ENCODE measurements around the gene MED29.

MED29 gene

GRCh38 chr19:39390751-39391437, at the start of gene MED29, which contains the start of gene PAF1:
Gene MED29, plus strand, starts transcription at chr19:39391378. Its CDS starts 45 bp downstream, at chr19:39391423.
Gene PAF1, minus strand, starts transcription at chr19:39391106. Its CDS starts 242 bp downstream, at chr19:39390864.
- peak; percentile 83 to 92 for DNase-seq (ENCODE audit: low read depth in 2 of 2, low spot score in 1 of 2)

- peak; percentile 95 to 99 for DNase-seq (ENCODE audit: low read depth in 2 of 2, low spot score in 1 of 2)
Measured at GRCh38 chr19:39341719-39342604, 49.2 kb upstream of the MED29 start, which contains the start of gene SAMD4B. Gene SAMD4B, plus strand, starts transcription at chr19:39342421. Its CDS starts 14,473 bp downstream, at chr19:39356894.

- no peak for DNase-seq (ENCODE audit: low read depth in 2 of 2, low spot score in 1 of 2)
Measured at GRCh38 chr19:39342647-39343305, 48.4 kb upstream of the MED29 start.

- no peak for DNase-seq (ENCODE audit: low read depth in 2 of 2, low spot score in 1 of 2)
Measured at GRCh38 chr19:39345956-39346355, 45.2 kb upstream of the MED29 start.

- DNase-seq (ENCODE audit: low read depth in 2 of 2, low spot score in 1 of 2): no peak
Measured at GRCh38 chr19:39347332-39348164, 43.6 kb upstream of the MED29 start.

- no peak for DNase-seq (ENCODE audit: low read depth in 2 of 2, low spot score in 1 of 2)
Measured at GRCh38 chr19:39349326-39349725, 41.9 kb upstream of the MED29 start.

- DNase-seq (ENCODE audit: low read depth in 2 of 2, low spot score in 1 of 2): no peak
Measured at GRCh38 chr19:39350156-39350555, 41.0 kb upstream of the MED29 start.

GRCh38 chr19:39351537-39352064, 39.6 kb upstream of the MED29 start:
- no peak for DNase-seq (ENCODE audit: low read depth in 2 of 2, low spot score in 1 of 2)

- no peak for DNase-seq (ENCODE audit: low read depth in 2 of 2, low spot score in 1 of 2)
Measured at GRCh38 chr19:39352381-39353255, 38.6 kb upstream of the MED29 start.

- no peak for DNase-seq (ENCODE audit: low read depth in 2 of 2, low spot score in 1 of 2)
Measured at GRCh38 chr19:39355253-39355652, 35.9 kb upstream of the MED29 start.

- no peak for DNase-seq (ENCODE audit: low read depth in 2 of 2, low spot score in 1 of 2)
Measured at GRCh38 chr19:39356073-39356472, 35.1 kb upstream of the MED29 start.

- no peak for DNase-seq (ENCODE audit: low read depth in 2 of 2, low spot score in 1 of 2)
Measured at GRCh38 chr19:39356647-39357046, 34.5 kb upstream of the MED29 start.

GRCh38 chr19:39359026-39359425, 32.2 kb upstream of the MED29 start:
- no peak for DNase-seq (ENCODE audit: low read depth in 2 of 2, low spot score in 1 of 2)

- no peak for DNase-seq (ENCODE audit: low read depth in 2 of 2, low spot score in 1 of 2)
Measured at GRCh38 chr19:39360599-39360998, 30.6 kb upstream of the MED29 start.

- DNase-seq (ENCODE audit: low read depth in 2 of 2, low spot score in 1 of 2): no peak
Measured at GRCh38 chr19:39362682-39363657, 28.2 kb upstream of the MED29 start.

- no peak for DNase-seq (ENCODE audit: low read depth in 2 of 2, low spot score in 1 of 2)
Measured at GRCh38 chr19:39363901-39364457, 27.2 kb upstream of the MED29 start.

GRCh38 chr19:39365531-39365930, 25.6 kb upstream of the MED29 start:
- no peak for DNase-seq (ENCODE audit: low read depth in 2 of 2, low spot score in 1 of 2)

- no peak for DNase-seq (ENCODE audit: low read depth in 2 of 2, low spot score in 1 of 2)
Measured at GRCh38 chr19:39369200-39369599, 22.0 kb upstream of the MED29 start.

Measured in stimulated activated CD8-positive, alpha-beta memory T cell treated with anti-CD3 and anti-CD28 coated beads, Interleukin-4, amount 100 ng/mL, for 4 hours (primary cell).